ENCODE measurements around the gene CAMLG. TPM values are rescaled to one million over a fixed set of nuclear protein-coding genes. Genes with fewer than 3 reads are reported as not detected.

CAMLG gene
- total RNA-seq, 1 experiment from 2014 or later: 39.7 TPM

GRCh38 chr5:134787692-134788091 lies 49.3 kb downstream of the CAMLG start:
- ChIA-PET CTCF (no interaction called here), POLR2A (interaction anchor here (0.6 to 0.7 kb wide), 2 partner anchors 131 to 210 kb away, joined by 3 to 5 read pairs; no protein-coding TSS in a partner anchor)
- TF ChIP-seq OVOL2 (CRISPR knock-in tag; IDR thresholded peaks at IDR 0.05; ENCODE audit: borderline replicate concordance) (no peak), SP1 (CRISPR knock-in tag; conservative IDR thresholded peaks at IDR 0.05) (no peak), JAZF1 (CRISPR knock-in tag; IDR thresholded peaks at IDR 0.05) (no peak), RORB (CRISPR knock-in tag; IDR thresholded peaks at IDR 0.05) (no peak), E2F5 (CRISPR knock-in tag; IDR thresholded peaks at IDR 0.05) (no peak), MXD4 (CRISPR knock-in tag; IDR thresholded peaks at IDR 0.05; ENCODE audit: borderline replicate concordance) (no peak), SOX15 (CRISPR knock-in tag; IDR thresholded peaks at IDR 0.05) (no peak), PRRX2 (CRISPR knock-in tag; IDR thresholded peaks at IDR 0.05) (no peak), STAT6 (CRISPR knock-in tag; conservative IDR thresholded peaks at IDR 0.05; ENCODE audit: low read depth) (no peak), NR3C1 (CRISPR knock-in tag; conservative IDR thresholded peaks at IDR 0.05; ENCODE audit: low read depth) (no peak), FOXP1 (CRISPR knock-in tag; IDR thresholded peaks at IDR 0.05; ENCODE audit: borderline replicate concordance) (no peak), NR2C2 (CRISPR knock-in tag; IDR thresholded peaks at IDR 0.05) (no peak)
- peaks cover 85% of the 10 kb centered on the region for H3K36me3 Mint-ChIP-seq
- H3K4me3 Mint-ChIP-seq: no peak overlapping the region
- no peaks in the 10 kb centered on the region for H3K9me3 Mint-ChIP-seq
- no peak overlapping the region for H3K27ac Mint-ChIP-seq
- ATAC-seq (no peak), DNase-seq (ENCODE audit: low spot score) (no peak)
- peaks cover 15% of the 10 kb centered on the region for H3K4me1 Mint-ChIP-seq
- no peaks in the 10 kb centered on the region for H3K27me3 Mint-ChIP-seq (ENCODE audit: low read depth)

GRCh38 chr5:134791580-134791979 lies 53.2 kb downstream of the CAMLG start:
- Mint-ChIP-seq H3K27me3 (ENCODE audit: low read depth) (no peaks in the 10 kb centered on the region), H3K4me1 (no peaks in the 10 kb centered on the region), H3K4me3 (no peak overlapping the region), H3K27ac (no peak overlapping the region), H3K9me3 (no peaks in the 10 kb centered on the region), H3K36me3 (peaks cover 85% of the 10 kb centered on the region)
- CTCF ChIA-PET: no interaction called here
- DNase-seq (ENCODE audit: low spot score) (no peak), ATAC-seq (no peak)
- POLR2A ChIA-PET: no interaction called here
- TF ChIP-seq FOXK1 (CRISPR knock-in tag; IDR thresholded peaks at IDR 0.05) (no peak), ZBTB43 (CRISPR knock-in tag; IDR thresholded peaks at IDR 0.05) (no peak), CTCF (IDR thresholded peaks at IDR 0.05) (no peak), RELA (CRISPR knock-in tag; IDR thresholded peaks at IDR 0.05; ENCODE audit: borderline replicate concordance) (no peak), SOX15 (CRISPR knock-in tag; IDR thresholded peaks at IDR 0.05) (no peak)

- Mint-ChIP-seq H3K9me3 (no peaks in the 10 kb centered on the region), H3K36me3 (peaks cover 79% of the 10 kb centered on the region), H3K4me1 (no peaks in the 10 kb centered on the region), H3K27ac (no peak overlapping the region), H3K4me3 (no peak overlapping the region), H3K27me3 (ENCODE audit: low read depth) (no peaks in the 10 kb centered on the region)
- DNase-seq (ENCODE audit: low spot score): no peak
- no peak for ATAC-seq
- ChIA-PET POLR2A (no interaction called here), CTCF (no interaction called here)
- TF ChIP-seq PRRX2 (CRISPR knock-in tag; IDR thresholded peaks at IDR 0.05): no peak
- TF ChIP-seq ZNF671 (CRISPR knock-in tag; IDR thresholded peaks at IDR 0.05): no peak
Observed at GRCh38 chr5:134792286-134792685, 53.9 kb downstream of the CAMLG start.
